Stimulated activated CD8-positive, alpha-beta memory T cell treated with anti-CD3 and anti-CD28 coated beads, Interleukin-7, amount 100 ng/mL, for 4 hours (primary cell): ENCODE data around the gene SNRPA1.
A peak's percentile ranks its signal among the peaks of the same experiment; 100 is the strongest.

Experiments used
- DNase-seq, 2 donors: peaks; one replicate each; pipeline ENCODE4 v3.0.0-alpha.2; 2020; ENCODE audit warnings: low read depth in 2 of 2

The SNRPA1 gene

DNA sequence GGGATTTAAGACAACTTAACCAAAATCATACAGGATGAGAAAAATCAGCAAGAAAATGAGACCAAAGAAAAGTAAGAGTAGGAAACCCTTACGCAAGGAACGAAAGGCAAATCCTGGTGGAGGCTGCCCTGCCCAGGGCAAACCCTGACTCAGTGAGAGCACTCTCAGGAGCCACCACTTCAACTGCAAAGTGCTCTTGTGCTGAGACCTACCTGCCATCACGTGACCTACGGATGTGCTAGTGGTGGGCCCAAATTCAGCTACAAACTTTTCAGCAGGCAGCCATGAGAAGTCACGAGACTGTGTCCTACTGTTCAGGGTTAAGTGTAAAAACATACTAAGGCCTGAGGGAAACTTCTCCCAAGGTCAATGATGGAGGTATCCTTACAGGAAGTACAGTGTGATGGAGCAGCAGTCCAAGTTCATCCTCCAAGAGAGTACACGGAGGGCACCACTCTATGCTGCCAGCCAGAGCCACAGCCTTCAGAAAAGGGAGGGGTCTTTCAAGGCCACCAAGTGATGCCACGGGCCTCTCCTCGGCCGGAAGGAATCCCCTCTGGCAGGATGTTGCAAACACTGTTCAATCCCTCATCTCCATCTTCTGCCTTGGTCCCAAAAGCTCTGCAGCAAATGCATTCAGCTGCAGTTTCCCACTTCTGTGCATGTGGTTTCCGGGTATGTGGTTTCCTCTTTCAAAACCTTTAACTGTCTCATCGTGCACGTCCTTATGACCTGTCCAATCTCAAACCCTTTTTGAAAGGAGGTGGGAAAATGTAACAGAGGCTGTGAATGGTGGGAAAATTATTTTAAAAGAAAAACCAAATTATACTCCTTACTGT, 52.7 kb downstream of the SNRPA1 start:
- peak; percentile 41 to 50 for DNase-seq

DNA sequence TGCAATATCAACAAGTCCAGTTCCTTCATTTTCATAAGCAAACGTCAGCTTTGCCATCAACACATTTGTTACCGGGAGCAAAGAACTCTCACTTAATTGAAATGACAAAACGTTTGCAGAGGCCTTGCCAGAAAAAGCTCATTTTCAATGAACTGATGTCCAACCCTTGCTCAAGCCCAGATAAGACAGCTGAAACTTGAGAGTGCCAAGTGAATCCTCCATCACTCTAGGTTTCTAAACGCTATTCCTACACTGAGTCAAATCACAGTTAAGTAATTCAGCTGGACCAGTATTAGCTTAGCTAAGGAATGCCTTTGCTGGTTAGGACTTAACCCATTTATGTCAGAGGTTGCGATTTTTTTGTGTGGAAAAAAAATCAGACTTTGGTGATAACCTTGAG, 54.7 kb downstream of the SNRPA1 start:
- DNase-seq, result no peak

DNA sequence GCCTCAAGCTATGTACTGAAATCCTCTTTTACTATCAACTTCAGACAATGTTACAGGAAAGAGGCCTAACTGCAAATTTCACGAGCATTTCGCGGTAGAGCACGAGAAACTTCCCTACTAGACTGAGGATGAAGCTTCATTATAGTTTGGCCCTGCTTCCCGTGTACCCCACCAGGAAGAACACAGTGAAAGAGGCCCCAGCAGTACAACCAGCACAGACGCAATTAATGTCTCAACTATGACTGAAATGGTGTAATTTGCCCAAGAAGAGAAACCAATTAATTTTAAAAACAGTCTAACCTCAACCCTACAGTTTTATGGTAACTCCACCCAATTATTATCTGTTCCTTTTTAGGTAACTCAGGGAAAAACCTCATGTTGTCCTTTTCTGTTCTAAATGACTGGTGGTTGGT, 55.3 kb downstream of the SNRPA1 start:
- no peak for DNase-seq

DNA sequence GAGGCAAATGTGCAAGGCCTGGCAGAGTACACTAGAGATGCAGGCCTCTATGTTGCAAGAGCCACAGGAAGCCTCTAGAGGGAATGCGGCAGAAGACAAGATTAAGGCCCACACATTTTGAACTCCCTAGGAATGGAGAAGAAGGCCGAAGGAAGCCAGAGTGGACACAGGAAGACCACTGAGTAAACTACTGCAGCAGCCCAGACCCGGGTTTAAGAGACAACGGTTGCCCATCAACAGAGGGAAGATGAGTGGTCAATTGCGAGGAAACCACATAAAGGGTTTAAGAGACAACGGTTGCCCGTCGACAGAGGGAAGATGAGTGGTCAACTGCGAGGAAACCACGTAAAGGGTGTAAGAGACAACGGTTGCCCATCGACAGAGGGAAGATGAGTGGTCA, 57.8 kb downstream of the SNRPA1 start:
- DNase-seq, result no peak

GRCh38 chr15:101233651-101234280, 61.3 kb downstream of the SNRPA1 start:
- DNase-seq, result no peak

- DNase-seq, result no peak
Measured at GRCh38 chr15:101232677-101233076, 62.4 kb downstream of the SNRPA1 start.
